Amygdala (tissue), 56 donors: ENCODE results near the gene WDR59.
"Not testable (repeated sequence)": the region's sequence is repeated elsewhere in the genome, so short reads cannot be mapped to it uniquely, and the experiment has no call there.

Source experiments
- DNase-seq, 56 donors: peaks; one replicate each; lab custom pipeline; 2025; lab: John Stamatoyannopoulos, UW

WDR59 gene

DNA sequence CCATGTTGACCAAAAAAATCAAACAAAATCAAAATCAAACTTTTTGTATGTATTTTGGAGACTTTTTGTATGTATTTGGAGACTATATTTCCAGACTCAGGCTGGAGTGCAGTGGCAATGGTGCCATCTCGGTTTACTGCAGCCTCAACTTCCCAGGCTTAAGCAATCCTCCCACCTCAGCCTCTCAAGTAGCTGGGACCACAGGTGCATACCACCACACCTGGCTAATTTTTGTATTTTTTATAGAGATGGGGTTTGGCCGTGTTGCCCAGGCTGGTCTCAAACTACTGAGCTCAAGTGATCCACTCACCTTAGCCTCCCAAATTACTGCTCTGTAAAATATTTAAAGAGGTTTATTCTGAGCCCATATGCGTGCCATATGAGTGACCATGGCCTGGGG is 4.9 kb upstream of the WDR59 start:
- DNase-seq: not testable (repeated sequence)

DNA sequence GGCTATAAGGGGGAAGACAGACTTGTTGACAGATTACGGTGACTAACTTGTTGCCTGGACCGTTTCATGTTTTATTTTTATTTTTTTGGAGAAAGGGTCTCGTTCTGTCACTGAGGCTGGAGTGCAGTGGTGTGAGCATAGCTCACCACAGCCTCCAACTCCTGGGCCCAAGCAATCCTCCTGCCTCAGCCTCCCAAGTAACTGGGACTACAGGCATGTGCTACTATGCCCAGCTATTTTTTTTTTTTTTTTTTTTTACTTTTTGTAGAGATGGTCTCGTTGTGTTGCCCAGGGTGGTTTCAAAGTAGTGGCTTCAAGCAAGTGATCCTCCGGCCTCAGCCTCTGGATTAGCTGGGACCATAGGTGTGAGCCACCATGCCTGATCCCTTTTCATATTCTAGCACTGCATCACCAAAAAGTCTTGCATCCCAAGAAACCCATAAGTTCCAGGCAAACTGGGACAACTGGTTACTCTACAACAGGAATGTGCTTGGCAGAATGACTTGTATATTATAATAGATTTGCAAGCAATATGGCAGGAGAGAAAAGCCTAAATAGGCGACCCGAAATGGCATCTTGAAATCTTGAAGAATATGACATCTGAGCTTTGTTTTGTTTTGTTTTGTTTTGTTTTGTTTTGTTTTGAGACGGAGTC is 2.2 kb upstream of the WDR59 start:
- no peak for DNase-seq

DNA sequence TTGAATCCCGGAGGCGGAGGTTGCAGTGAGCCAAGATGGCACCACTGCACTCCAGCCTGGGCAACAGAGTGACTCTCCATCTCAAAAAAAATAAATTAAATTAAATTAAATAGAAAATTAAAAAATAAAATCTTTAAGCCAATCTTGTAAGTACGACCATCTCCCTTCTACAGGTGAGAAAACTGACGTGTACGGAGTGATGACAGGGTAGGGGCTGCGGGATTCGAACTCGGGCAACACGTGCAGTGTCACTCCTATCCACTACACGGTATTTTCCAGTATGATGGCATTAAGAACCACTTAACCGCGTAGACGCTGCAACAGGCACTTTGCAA is 762 bp downstream of the WDR59 start:
- DNase-seq: no peak

DNA sequence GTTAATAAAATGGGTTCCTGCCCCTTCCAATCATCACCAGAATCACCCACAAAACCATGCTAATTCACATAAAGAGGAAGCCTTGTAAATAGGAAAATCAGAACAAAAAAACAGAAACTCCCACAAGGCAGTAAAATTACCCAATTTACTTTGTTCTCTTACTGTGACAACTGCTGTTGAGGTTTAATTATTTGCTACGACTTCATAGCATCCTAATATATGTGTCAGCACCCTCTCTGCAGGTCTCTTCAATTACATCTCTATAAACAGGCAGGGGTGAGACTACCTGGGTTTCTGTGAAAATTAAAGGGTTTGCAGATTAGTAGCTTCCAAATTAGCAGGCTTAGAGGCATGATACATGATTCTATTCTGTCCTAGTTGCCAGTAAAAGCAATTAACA is 2.7 kb downstream of the WDR59 start:
- DNase-seq: no peak

DNA sequence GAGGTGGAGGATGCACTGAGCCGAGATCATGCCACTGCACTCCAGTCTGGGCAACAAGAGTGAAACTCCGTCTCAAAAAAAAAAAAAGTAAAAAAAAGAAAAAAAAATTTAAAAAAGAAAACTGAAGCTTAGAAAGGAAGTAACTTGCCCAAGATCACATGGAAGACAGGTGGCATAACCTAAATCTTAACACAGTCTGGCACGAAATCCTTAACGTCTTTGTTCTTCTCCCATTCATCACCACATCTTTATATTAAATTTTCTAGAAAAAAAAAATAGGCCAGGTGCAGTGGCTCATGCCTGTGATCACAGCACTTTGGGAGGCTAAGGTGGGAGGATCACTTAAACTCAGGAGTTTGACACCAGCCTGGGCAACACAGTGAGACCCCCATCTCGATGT is 9.3 kb downstream of the WDR59 start:
- DNase-seq: no peak

DNA sequence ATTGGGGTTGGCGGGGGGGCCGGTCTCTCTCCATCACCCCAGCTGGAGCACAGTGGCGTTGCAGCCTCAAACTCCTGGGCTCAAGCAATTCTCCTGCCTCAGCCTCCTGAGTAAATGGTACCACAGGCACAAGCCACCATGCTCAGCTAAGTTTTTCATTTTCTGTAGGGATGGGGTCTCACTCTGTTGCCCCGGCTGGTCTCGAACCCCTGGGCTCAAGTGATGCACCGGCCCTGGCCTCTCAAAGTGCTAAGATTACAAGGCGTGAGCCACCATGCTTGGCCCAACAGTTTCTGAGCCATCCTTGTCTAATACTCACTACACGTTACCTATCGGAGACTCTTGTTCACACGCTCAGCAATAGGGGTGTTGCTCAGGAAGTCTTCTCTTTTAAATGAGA is 11.6 kb downstream of the WDR59 start:
- no peak for DNase-seq

DNA sequence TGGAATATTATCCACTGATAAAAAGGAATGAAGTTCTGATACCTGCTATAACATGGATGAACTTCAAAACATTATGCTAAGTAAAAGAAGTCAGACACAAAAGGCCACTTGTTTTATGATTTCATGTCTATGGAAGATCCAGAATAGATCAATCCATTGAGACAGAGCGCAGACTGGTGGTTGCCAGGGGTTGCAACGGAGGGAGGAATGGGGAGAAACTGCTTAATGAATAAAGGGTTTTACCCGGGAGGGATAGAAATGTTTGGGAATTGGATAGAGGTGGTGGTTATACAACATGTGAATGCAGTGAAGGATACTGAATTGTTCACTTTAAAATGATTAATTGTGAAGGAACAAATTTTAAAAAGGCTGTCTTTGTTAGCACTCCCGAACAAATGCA is 30.2 kb downstream of the WDR59 start:
- DNase-seq: peak in 21 of 56 donors; percentile 1 to 29 (median 9)

DNA sequence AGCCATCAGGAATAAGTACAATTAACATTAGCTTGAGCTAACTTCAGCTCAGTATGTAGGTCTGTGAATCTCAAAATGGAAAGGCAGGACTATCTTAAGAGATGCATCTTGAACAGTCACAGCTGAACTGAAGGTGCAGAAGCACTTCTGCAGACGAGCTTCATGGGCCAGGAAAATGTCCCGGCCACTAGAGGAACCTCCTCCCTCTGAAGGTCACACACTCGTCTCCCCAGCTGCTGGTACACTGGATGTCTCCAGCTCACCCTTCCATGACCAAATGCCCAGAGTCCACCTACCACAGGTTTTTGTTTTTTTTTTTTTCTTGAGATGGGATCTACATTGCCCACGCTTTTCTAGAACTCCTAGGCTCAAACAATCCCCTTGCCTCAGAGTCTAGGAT is 33.2 kb downstream of the WDR59 start:
- no peak for DNase-seq

DNA sequence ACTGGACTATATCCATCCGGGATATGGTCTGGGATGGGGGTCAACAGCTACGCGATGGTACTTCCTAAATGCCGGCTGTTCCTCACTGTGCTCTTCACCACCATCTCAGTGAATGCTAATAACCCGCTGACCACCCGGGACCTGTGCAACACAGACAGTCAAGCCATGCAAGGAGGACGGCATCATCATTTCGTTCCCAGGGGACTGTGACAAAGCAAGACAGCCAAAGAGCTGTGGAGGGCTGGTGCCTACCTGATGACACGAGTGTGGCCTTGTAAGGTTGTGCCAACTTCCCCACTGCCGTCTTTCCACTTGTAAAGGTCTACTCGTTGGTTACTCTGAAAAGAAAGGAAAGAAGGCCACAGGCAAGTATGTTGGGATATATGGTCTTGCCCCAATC is 33.7 kb downstream of the WDR59 start:
- DNase-seq: no peak

DNA sequence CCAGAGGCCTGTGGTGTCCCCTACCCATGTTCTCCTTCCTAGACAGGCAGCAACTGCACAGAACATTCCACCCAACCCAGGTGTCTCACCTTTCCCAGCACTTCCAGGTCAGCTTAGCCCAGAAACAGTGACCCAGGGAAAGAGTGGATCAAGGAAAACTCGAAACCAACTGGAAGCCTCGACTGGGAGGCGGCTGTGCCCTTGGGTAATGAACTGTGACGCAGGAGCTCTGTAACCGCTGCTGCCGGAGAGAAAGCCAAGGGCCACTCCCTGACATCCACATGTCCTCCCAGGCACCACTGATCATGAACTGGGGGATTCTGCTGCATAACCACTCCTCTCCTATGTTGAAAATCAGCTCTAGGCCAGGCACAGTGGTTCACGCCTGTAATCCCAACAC is 34.4 kb downstream of the WDR59 start:
- no peak for DNase-seq

DNA sequence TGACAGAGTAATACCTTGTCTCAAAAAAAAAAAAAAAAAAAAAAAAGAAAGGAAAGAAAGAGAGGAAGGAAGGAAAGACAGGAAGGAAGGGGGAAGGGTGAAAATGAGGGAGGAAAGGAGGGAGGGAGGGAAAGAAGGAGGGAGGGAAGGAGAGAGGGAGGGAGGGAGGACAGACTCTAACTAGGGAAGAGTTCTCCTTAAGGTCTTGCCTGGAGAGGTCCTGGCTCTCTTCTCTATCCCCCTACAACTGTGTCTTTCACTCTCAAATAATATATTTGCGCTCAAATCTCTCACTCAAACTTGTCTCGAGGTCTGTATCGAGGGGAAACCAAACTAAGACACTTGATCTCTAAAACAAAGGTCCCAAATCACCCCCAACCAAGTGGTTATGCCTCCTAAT is 35.6 kb downstream of the WDR59 start:
- DNase-seq: no peak

DNA sequence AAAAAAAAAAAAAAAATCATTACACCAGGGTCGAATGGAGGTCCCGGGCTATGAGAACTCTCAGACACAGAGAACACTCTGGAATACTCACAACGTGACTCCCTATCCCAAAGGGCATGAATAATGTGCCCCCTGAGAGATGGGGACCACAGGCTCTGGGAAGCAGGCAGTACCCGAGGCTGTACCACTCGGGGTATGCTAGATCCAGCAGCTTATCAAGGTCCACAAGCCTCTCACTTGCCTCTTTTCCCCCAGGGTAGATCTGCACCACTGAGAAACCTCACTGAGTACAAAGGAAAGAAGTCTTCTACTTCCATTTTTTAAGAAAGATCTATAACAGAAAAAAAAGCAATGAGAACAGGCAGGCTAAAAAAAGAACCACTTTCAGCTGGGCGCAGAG is 40.5 kb downstream of the WDR59 start:
- no peak for DNase-seq

DNA sequence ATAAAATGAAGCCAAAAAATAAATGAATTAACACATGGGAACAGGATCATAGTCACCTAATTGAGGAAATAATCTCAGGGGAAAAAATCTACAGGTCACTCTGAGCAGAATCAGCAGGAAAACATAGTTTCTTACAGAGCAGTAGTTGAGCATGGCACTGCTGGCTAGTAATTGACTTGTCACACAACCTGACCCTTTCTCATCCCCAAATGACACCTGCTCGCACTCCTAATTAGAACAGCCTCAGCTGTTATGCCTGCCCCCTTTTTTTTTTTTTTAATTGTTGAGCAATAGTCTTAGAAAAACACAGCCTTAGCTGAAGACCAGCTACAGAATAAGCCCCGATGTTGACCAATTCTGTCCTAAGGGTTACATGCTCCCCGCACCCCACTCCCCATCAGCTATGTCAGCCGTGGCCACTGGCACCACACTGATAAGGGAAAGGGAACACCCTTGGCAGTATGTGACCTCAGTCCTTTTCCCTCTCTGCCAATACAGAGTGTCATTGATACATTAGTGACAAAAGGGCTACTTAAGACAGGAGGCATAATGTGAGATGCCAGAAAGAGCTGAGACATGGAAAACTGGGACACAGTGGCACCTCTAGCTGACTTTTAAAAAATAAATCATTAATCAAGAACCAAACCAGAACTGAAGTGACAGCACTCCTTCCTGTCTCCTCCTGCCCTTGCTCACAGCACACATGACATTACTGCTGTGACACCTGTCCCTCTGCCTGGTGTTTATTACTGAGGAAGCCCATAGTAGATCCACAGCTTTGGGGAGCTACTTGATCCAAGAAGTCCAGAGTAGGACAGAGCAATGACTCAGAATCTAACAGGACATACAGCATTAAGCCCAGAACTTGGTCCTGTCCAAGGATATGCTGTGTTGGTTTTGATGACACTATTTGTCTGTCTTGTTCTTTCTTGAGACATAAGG is 41.7 kb downstream of the WDR59 start:
- DNase-seq: no peak

DNA sequence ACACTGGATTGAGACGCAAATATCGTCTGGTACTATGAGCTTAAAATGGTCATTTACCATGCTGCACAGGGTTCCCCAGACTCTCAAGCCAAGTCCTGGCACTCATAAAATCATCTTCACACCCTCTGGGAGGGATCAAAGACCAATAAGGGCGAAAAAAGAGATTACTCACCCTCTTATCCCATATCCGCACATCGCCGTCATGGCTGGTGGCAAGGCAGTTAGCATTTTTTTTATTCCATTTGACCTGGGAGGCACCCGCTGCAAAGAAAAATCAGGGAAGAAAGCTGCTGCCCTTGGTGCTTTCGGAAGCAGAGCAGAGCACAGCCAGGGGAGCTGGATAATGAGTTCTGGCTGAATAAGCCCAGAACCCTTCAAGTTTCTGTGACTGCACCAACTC is 42.4 kb downstream of the WDR59 start:
- peak in 5 of 56 donors; percentile 1 to 27 (median 16) for DNase-seq

DNA sequence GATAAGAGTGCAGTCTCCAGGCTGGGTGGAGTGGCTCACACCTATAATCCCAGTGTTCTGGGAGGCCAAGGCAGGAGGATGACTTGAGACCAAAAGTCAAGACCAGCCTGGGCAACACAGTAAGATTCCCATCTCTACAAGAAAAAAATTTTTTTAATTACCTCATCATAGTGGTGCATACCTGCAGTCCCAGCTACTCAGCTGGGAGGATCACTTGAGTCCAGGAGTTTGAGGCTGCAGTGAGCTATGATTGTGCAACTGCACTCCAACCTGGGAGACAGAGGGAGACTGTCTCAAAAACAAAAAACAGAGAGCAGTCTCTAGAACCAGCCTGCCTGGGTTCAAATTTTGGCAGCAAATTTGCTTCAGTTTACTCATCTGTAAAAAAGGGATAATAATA is 45.2 kb downstream of the WDR59 start:
- no peak for DNase-seq

DNA sequence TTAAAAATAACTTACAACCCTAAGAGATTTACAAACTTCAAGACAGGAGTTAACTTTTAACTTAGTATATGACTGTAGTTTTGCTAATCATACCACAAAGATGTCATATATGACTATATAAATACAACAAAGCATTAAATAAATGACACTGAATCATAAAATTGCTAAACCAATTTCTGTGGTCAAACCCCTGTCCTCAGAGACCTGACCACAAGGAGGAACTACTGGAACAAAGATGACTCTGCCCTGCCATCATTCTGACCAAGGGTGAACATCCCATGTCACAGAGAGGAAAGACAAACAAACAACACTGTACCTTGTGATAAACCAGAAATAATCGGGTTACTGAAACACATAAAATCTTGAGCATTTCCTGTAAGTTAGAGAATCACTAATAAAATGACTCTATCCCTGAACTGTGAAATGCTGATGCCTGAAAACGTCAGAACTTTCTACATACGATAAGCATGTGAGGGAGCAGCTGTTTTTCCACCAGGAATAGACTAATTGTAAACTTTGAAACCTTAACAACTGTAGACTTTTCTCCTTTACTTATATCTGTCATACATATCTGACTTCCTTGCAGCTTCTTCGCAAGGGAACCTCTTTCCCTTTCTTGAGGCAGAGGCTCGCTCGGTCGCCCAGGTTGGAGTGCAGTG is 47.9 kb downstream of the WDR59 start:
- no peak for DNase-seq

DNA sequence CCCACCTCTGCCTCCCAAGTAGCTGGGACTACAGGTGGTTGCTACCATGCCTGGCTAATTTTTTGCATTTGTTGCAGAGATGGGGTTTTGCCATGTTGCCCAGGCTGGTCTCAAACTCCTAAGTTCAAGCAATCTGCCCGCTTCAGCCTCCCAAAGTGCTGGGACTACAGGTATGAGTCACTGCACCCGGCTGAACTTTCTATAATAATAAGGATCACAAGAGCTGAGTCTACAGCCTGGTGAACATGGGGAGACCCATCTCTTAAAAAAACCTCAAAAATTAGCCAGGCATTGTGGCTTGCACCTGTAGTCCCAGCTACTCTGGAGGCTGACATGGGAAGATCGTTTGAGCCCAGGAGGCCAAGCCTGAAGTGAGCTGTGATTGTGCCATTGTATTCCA is 53.5 kb downstream of the WDR59 start:
- no peak for DNase-seq

DNA sequence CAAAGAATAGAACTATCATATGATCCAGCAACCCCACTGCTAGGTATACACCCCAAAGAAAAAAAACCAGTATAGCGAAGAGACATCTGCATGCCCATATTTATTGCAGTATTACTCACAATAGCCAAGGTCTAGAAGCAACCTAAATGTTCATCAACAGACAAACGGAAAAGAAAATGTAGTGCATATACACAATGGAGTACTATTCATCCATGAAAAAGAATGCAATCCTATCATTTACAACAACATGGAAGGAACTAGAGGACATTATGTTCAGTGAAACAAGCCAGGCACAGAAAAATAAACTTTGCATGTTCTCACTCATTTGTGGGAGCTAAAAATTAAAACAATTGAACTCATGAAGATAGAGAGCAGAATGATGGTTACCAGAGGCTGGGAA is 55.3 kb downstream of the WDR59 start:
- DNase-seq: no peak

DNA sequence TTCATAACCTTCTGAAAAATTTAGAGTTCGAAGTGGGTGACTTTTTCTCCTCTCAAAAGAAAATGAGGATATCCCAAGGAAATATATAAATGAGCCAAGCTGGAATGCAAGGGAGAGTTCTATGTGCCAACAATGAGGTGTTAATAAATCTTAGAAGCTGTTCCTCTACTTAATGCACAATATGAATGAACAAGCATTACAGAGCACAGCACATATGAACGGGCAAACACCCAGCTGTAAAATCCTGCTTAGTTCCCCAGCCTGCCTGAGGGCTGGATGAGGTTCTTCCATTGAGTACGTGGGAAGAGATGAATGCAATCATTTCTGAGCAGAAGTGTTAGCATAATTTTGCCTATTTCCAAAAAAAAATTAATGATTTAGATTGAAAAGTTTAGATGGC is 58.1 kb downstream of the WDR59 start:
- peak in 1 of 56 donors; percentile 9 for DNase-seq

DNA sequence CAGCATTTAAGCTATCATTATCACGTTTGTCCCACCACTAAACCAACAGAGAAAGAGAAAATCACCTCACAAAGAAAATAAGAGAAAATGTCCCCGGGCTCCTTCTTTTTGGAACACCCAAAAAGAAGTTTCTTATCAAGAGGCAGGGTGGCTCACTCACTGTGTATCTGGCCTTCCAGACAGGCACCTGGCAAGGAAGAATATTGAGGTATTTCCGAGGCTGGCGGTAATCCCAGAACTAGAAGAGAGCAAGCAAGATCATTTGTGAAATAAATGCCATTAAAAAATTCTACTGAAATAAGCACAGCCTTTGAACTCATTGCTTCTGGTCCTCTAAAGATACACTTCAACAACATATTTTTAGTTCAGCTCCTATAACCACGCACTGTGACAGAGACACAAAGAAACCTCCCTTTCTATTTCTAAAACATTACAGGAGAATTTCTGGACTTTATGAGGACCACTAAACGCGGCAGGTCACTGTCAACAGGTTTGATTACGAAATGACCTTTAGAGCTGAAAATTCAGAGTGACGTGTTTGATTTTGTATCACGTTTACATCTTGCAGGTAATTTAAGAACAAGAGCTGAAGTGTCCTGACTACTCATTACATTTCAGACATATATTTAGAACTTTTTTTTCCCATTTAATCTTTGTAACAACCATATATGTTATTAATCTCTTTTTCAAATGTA is 61.0 kb downstream of the WDR59 start:
- no peak for DNase-seq
